K562 (cell line): Measurements from ENCODE around the gene PRKACA. TPM values are rescaled to one million over a fixed set of nuclear protein-coding genes. Genes with fewer than 3 reads are reported as not detected.

Experiments
- DMBX1 ChIP-seq: fragments of 250-450 bp; sonication (Bioruptor Pico); IDR thresholded peaks from 2 replicates; pipeline ENCODE4 v1.8.0; 2022; ENCODE audit warnings: inconsistent platforms, mild to moderate bottlenecking, moderate library complexity, borderline replicate concordance
- EWSR1 ChIP-seq: fragments of 450-650 bp; IDR thresholded peaks from 2 replicates; pipeline ENCODE4 v1.6.1; 2018; ENCODE audit warnings: borderline replicate concordance, mild to moderate bottlenecking, low read depth, moderate library complexity; ENCODE audit not compliant: partially characterized antibody
- FOXM1 ChIP-seq, 2 experiments: fragments of 450-650 bp in 1 of 2; sonication (generic) in 1 of 2; formaldehyde crosslinking in 1 of 2; IDR thresholded peaks; 2 replicates each; pipeline versions ENCODE4 v1.6.1 to v1.9.0; 2017 to 2022; ENCODE audit warnings: low read depth in 2 of 2, mild to moderate bottlenecking in 2 of 2, missing genetic modification reagents in 1 of 2, moderate library complexity in 1 of 2
- TFAP4 ChIP-seq: sonication (generic); formaldehyde crosslinking; IDR thresholded peaks from 2 replicates; pipeline ENCODE4 v1.8.0; 2022; ENCODE audit warnings: missing genetic modification reagents, mild to moderate bottlenecking, moderate library complexity, borderline replicate concordance
- polyA plus RNA-seq, 8 experiments: library from polyadenylated mRNA; depleted of rRNA in 4 of 8; stranded (reverse) in 5 of 8; unstranded in 3 of 8; fragments of >200 nt; fragmentation: Nextera tagmentation in 2 of 8; fragmentation: Illumina TruSeq in 1 of 8; extraction: Ambion mirVana in 2 of 8; extraction: Trizol in 1 of 8; gene quantifications; 2 replicates each; pipeline versions ENCODE4 v1.2.1 to v1.2.3, GENCODE V29; 2011 to 2014; ENCODE audit warnings: inconsistent platforms in 1 of 8, missing spikeins in 1 of 8
- total RNA-seq, 7 experiments: library from RNA; depleted of rRNA in 6 of 7; stranded (reverse); fragments of >200 nt in 6 of 7; fragmentation: Illumina TruSeq in 2 of 7; extraction: Trizol in 2 of 7; gene quantifications; 2 replicates each; pipeline versions ENCODE4 v1.2.1 to v1.2.3, GENCODE V29; 2011 to 2021; ENCODE audit warnings: low replicate concordance in 1 of 7
- TF ChIP-seq, protein P1 (sequence below): fragments of 450-650 bp; IDR thresholded peaks from 2 replicates; pipeline ENCODE4 v1.6.1; 2016; ENCODE audit warnings: antibody characterized with exemption

PRKACA gene
- total and polyA plus RNA-seq, 9 of the 15 experiments (the other 6 are each of a cell fraction or from before 2014, with no cell fraction given): 1.2 to 63.1 (median 13.0) TPM

DNA sequence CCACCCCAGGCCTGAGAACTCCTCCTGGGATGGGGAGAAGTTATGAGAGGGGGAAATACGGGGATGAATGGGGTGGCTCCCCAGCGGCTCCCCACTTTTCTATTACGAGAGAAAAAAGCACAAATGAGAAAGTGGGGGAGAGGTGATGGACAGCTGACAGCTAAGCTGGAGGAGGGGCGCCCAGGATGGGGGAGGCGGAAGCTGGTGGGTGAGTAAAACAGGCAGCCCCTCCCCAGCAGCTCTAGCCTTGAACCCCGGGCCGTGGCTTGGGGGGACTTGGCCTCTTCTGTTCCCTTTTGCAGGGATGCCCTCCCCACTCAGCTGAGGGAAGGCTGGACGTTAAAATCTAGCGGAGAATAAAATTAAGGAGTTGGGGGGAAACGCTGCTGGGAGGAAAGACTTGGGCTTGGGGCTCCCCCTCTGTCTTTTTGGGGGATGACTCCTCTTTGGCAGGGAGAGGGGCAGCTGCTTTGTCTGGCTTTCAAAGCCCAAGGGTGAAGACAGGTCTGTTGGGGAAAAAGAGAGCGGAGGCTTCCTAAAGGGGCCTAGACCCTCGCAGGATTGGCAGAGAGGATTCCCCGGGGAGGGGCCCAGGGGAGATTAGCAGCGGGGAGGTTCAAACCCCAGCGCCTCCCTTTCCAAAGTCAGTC lies 25.6 kb downstream of the PRKACA start (continued):
- TF ChIP-seq TFAP4 (CRISPR knock-in tag) (peak; percentile 72; the same call in 1 of the 2 replicates), FOXM1 (IDR thresholded peaks at IDR 0.05; ENCODE audit: low read depth) (no peak; the same call in 1 of the 2 replicates), FOXM1 (CRISPR knock-in tag; IDR thresholded peaks at IDR 0.05; ENCODE audit: low read depth) (no peak), EWSR1 (no peak), DMBX1 (CRISPR knock-in tag) (no peak)
- TF ChIP-seq, protein P1, sequence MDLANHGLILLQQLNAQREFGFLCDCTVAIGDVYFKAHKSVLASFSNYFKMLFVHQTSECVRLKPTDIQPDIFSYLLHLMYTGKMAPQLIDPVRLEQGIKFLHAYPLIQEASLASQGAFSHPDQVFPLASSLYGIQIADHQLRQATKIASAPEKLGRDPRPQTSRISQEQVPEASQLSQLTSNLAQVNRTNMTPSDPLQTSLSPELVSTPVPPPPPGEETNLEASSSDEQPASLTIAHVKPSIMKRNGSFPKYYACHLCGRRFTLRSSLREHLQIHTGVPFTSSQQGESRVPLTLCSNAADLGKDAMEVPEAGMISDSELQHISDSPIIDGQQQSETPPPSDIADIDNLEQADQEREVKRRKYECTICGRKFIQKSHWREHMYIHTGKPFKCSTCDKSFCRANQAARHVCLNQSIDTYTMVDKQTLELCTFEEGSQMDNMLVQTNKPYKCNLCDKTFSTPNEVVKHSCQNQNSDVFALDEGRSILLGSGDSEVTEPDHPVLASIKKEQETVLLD: 0 out of 2 replicates have a peak, but pooled peaks have one; percentile 7
